NCI-H2227 (cell line): ENCODE data around the gene RIPPLY3.

ENCODE experiments used
- DNase-seq: peaks from one replicate; lab custom pipeline; 2025; ENCODE audit not compliant: unreplicated experiment; lab: John Stamatoyannopoulos, UW

The RIPPLY3 gene

GRCh38 chr21:37055271-37055855 lies 48.9 kb downstream of the RIPPLY3 start:
- DNase-seq = no peak

- no peak for DNase-seq
Measured at GRCh38 chr21:37057614-37058013, 51.1 kb downstream of the RIPPLY3 start.

- no peak for DNase-seq
Measured at GRCh38 chr21:37058261-37058660, 51.8 kb downstream of the RIPPLY3 start.

GRCh38 chr21:37059181-37059580 lies 52.7 kb downstream of the RIPPLY3 start:
- DNase-seq = no peak

GRCh38 chr21:37060296-37060695 lies 53.8 kb downstream of the RIPPLY3 start:
- DNase-seq = peak; percentile 91

- DNase-seq = no peak
Measured at GRCh38 chr21:37061926-37062592, 55.6 kb downstream of the RIPPLY3 start.

GRCh38 chr21:37062593-37062935 lies 56.1 kb downstream of the RIPPLY3 start:
- no peak for DNase-seq

- DNase-seq = no peak
Measured at GRCh38 chr21:37063433-37063832, 56.9 kb downstream of the RIPPLY3 start.

- no peak for DNase-seq
Measured at GRCh38 chr21:37064841-37065240, 58.3 kb downstream of the RIPPLY3 start.

GRCh38 chr21:37065561-37066177 lies 59.2 kb downstream of the RIPPLY3 start:
- no peak for DNase-seq
